ENCODE results near the gene PRSS22.

PRSS22 gene

DNA sequence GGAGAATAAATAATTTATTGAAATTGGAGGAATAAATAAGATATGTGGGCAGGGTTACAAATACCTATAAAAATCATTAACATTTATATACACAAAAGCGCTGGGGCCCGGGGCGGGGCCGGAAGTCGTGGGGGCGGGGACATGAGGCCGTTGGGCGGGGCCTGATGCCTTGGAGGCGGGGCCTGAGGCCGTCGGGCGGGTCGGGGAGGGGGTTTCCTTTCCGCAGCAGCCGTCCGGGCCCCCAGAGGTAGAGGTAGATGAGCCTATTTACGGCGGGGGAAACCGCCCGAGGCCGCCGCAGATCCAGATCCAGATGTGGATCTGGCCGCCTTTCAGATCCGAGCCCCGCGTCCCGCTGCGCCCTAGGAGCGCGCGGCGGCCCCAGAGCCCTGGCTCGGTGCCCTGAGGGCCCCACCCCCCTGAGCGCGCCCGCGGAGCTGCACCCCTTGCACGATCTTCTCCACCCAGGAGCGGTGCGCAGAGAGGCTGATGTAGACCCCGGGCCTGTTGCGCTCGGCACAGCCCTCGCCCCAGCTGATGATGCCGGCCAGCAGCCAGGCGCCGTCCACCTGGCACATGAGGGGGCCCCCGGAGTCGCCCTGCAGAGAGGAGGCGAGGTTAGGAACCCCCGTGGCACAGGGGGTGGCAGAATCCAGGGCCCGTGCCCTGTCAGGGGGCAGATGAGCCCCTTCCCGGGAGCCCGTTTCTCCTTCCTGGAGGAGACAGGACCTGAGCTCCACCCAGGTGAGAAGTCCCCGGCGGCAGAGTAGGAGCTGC lies 5.1 kb downstream of the PRSS22 start:
- no peak for DNase-seq (ENCODE audit: low spot score)

DNA sequence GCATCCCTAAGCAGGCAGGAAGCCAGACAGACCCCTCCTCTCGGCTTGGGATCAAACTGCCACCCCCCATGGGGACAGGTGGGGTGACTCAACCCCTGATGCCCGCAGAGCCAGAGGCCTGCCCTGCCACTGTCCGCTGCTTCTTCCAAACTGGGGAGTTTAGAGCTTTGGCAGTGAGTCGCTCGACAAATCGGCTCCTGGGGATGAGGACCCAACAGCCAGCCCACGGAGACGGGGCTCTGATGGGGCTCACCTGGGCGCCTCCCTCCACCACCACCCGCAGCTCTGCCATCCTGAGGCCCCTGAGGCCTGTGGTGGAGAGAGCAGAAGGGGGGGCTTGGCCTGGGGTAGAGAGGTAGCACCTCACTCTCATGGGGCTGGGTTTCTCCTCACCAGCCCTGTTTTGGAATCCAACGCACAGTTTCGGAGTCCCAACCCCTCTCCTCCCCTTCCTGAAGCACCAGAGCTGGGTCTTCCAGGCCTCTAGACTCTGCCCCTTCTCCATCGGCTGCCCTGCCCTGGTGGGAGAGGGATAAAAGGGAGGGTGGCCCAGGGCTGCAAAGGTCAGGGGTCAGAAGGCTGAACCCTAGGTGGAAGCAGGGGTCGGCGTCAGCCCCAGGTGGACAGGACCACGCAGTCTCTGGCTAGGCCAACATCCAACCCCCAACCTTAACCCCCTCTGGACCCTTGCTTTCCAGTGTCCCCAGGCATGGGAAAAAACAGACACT lies 5.8 kb downstream of the PRSS22 start:
- DNase-seq (ENCODE audit: low spot score) = no peak

DNA sequence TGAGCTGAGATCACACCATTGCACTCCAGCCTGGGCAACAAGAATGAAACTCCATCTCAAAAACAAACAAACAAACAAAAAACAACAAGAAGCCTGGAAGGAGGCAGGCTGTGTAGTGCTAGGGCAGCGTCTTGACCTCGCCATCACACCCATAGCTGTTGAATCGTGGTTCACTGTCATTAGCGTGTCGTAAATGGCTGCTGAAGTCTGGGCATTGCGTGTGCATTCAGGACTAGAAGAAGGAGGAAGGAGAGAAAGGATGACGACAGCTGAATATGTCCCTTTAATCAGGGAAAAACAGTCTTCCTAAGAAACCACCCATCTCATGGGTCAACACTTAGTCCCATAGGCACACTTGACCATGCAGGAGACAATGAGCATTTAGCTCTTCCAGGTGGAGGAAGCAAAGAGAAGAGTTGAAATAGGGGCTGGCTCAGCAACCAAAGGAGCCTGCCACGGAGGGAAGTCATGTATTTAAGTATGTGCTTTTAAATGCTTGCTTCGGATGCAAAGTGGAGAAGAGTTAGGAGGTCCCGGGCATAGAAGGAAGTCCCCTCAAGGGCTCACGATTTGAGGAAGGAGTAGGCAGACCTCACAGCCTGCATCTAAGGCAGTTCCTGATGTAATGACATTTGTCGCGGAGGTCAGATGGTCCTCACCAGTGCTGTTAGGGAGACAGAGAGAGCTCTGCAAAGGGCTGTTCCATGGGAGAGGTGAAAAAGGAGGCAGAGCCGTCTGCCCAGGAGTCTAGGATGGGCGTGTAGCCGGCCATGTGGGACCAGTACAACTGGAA lies 8.8 kb downstream of the PRSS22 start:
- no peak for DNase-seq (ENCODE audit: low spot score)

DNA sequence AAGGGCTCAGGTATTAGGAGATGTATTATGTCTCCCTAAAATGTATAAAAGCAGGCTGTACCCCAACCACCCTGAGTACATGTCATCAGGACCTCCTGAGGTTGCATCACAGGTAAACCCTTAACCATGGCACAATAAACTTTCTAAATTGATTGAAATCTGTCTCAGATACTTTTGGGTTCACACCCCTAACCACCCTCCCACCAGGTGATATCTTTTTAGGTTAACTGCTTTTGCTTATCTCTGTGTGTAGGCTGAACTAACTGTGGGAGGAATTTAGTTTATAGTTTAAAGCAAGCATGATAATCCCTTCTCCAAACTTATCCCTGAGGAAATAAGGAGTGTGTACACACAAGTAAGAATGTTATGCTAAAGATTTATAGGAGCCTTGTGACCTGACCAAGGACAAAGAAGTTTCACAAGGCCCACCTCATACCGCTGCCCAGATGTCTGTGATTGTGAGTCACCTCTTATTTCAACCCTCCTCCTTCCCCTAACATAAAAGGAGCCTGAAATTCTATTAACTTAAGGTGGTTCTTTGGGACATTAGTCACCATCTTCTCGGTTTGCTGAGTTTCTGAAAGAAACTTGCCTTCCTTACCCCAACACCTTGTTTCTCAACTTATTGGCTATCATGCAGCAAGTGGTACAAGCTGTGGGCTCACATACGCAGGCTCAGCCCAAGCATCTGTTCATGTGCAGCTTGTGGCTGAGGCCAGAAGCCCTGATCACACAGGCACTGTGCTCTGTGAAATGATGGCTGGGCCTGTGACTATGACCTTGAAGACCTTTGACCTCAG lies 11.3 kb downstream of the PRSS22 start:
- DNase-seq (ENCODE audit: low spot score) = peak; percentile 21

DNA sequence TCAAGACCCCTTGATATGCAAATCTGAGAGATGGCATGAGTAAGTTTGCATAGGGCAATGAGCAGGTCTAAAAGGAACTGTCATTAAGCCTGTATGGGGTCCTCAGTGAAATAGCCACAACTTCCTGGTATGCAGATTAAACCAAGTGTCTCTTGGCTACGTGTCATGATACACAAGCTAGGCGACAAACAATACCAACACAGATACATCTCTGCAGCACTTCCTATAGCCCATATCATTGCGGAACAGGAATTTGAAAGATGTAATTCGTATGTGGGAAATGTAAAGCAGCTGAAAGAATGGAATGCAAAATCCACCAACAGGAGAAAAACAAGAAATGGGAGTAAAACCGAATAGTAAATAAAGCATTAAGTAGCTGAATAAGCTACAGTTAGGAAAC lies 12.9 kb downstream of the PRSS22 start:
- no peak for DNase-seq (ENCODE audit: low spot score)

DNA sequence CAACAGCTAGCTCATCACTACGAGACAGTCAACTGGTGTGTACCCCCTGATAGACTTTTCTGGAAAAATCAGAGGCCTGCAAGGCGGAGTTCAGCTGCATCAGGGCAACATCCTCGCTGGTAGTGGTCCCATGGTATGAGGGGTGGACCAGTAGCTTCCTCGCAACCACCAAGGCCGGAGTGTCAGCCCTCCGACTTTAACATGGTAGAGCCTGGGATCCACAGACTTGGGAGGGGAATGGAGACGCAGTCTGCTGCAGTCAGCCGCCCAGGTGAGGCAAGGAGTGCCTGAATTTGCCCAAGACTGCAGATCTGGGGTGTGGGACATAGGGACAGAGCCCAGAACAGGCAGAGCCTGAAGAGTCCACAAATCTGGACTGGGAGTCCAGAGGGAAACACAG lies 14.4 kb downstream of the PRSS22 start:
- DNase-seq (ENCODE audit: low spot score) = no peak

DNA sequence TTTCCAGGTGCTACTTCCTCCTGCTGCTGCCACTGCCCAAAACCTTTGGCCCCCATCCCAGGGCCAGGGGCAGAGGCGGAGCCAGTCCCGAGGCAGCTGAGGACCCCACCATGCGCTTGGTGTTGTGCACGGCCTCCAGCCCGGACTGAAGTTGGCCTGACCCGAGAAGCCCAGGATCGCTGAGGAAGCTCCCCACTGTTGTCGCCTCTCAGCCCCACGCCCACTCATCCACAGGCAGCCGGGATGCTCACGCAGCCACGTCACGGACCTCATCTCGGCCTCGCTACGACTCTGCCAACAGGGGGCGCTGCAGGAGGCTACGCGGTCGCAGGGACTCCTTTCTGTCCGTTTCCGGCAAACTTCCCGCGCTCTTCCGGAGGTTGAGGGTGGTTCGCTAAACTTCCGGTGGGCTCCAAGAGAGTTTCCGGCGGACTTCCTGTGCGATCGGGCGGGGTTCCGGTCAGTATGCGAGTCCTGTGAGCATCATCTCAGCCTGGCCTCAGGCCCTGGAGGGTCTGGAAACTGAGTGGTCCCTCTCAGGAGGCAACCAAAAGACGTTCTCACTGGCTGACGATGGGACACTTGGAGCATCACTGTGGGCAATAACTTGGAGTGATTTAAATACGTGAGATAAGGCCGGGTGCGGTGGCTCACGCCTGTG lies 15.5 kb downstream of the PRSS22 start:
- no peak for DNase-seq (ENCODE audit: low spot score)

DNA sequence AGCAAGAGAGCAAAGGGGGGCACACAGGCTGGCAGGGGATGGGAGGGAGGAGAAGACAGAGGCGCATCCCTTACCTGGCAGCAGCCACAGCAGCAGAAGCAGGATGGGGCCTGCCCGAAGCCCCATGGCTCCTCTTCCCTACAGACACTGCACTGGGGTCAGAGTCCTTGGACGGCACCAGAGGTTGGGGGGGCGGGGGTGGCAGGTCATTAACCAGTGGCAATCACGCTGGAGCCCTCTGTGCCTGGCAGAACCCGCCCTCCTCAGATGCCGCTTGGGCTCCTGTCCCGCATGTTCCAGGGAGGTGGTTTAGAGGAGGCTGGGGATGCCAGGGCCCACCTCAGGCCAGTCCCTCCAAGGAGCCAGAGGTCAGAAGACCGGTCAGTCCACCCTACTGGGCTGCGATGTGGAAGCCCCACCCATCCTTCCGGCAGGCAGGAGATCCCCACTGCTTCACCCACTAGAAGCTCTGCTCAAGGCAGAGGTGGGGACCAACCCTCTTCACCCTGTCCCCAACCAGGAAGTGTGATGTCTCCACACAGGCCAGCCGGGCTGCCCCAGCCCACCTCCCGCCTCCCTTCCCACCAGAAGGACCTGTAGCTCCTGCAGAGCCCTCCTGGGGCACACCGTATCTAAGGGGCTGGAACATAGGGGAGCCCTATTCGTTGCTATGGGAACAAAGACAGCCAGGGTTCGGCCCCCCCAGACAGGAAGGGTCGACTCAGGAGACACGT lies 16.2 kb downstream of the PRSS22 start:
- DNase-seq (ENCODE audit: low spot score) = no peak

DNA sequence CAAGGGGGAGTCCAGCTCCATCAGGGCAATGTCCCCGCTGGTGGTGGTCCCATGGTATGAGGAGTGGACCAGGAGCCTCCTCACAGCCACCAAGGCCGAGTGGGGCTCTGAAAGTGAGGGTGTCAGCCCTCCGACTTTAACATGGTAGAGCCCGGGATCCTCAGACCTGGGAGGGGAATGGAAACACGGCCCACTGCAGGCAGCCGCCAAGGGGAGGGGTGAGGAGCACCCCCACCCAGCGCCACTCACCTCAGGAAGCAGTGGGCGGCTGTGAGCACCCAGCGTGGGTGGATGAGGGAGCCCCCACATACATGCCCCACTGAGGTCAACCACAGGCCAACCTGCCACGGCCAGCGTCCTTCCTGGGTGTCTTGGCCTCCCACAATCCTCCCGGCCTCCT lies 17.1 kb downstream of the PRSS22 start:
- no peak for DNase-seq (ENCODE audit: low spot score)

DNA sequence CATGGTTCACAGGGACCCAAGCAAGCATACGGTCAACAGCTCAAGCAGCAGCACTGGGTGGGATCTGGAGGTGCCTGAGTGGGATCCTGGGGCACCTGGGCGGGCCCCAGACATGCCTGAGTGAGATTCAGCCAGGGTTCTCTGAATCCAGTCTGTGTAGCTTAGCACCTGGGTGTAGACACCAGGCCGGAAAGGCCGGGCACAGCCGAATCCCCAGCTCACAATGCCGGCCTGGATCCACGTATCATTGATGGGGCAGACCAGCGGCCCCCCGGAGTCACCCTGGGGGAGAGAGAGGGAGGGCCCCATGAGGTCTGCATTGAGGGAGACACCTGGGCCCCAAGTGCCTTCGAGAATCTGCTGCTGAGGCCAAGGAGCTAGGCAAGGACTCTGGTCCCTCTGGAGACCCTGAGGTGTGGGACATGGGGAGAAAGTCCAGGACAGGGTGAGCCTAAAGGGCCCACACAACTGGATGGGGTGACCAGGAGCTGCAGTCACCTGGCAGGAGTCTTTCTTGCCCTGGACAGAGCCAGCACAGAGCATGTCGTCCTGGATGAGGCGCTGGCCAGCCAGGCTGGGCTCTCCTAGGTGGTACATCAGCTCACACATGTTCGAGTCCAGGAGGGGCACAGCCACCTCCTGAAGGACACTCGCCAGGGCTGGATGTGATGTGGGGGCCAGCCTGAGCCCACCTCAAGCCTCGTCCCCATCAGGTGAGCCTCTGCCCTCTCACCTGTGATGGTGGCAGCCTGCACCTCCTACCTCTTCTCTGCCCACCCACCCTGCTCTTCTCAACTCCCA lies 18.1 kb downstream of the PRSS22 start:
- DNase-seq (ENCODE audit: low spot score) = no peak

DNA sequence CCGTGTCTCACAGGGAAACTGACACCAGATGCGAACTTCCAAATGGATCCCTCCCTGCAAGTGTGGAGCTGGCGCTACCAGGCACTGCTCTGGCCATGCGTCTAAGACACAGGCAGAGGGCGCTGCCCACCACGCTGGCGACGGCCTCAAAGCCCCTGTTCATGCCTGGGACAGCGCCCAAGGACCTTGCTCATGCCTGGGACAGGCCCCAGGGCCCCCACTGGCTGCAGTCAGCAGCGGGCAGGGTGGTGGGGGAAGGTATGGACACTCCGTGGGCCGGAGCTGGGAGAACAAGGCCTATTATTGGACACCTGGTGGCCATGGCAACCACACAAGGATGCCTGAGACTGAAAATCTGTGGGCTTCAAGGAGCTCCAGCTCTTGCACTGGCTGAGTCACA lies 19.0 kb downstream of the PRSS22 start:
- peak; percentile 70 for DNase-seq (ENCODE audit: low spot score)

DNA sequence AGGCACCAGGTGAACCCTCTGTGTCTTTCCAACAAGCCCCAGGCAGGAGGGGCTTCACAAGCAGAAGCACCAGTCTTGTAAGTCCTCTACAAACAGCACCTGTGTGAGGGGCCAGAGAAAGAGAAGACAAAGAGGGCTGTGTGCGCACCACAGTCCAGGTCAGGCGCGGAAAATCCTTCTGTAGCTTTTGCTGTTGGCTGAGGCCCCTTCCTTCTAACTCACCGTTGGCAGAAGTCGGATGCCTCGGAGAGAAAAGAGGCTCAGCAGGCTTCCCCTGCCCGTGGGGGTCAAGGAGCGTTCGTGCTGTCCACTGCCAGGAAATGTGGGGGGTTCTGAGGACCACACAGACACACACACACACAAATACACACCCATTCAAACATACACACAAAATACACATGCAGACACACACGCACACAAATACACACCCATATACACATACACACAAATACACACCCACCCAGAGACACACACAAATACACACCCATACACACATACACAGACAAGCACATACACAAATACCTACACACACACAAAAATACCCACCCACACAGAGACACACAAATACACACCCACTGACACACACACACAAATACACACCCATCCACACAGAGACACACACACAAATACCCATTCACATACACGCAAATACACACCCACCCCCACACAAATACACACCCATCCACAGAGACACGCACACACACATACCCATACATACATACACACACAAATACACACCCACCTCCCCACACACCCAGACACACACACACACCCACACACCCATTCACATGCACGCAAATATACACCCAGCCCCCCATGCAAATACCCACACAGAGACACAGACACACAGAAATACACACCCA lies 21.1 kb downstream of the PRSS22 start:
- DNase-seq (ENCODE audit: low spot score) = no peak

DNA sequence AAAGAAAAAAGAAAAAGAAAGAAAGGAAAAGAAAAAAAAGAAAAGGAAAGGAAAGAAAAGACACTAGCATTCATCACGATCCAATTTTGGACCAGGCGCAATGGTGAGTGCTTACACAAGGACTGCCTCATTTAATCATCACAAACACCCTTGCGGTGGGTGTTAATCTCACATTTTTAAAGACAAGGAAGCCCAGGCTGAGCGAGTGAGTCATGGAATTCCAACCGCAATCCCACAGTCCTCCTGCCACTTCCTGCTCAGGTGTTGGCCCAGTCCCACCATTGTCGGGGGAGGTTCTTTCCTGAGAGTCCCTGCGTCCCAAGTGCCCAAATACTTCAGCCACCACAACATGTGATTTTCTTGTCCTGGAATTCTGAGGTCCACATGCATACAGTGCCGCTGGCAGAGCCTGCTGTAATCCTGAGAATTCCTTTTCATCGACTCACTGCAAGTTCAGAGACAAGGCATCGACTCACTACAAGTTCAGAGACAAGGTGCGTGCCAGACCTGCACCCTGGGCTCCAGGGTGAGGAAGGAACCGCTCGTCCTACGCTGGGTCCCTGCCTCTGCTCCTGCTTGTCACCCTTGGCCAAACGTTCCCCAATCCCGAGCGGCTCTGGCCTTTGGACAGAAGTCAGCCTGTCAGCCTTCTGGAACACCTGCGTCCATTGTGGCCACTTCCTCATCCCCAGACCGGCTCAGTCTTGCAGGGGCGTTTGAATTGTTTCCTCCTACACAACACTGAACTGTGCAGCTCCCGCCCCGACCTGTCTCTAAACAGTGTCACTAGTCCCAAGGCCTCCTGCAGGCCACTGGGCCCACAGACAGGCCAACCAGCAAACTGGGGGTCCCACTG lies 22.1 kb downstream of the PRSS22 start:
- DNase-seq (ENCODE audit: low spot score) = peak; percentile 95

DNA sequence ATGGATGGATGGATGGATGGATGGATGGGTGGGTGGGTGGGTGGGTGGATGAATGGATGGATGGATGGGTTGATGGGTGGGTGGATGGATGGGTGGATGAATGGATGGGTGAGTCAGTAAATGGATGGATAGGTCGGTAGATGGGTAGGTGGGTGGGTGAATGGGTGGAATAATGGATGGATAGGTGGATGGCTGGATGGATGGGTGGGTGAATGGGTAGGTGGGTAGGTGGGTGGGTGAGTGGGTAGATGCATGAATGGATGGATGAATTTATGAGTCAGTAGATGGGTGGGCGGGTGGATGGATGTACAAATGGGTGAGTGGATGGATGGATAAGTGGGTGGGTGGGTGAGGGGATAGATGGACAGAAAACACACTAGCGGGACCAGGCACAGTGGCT lies 23.0 kb downstream of the PRSS22 start:
- no peak for DNase-seq (ENCODE audit: low spot score)

DNA sequence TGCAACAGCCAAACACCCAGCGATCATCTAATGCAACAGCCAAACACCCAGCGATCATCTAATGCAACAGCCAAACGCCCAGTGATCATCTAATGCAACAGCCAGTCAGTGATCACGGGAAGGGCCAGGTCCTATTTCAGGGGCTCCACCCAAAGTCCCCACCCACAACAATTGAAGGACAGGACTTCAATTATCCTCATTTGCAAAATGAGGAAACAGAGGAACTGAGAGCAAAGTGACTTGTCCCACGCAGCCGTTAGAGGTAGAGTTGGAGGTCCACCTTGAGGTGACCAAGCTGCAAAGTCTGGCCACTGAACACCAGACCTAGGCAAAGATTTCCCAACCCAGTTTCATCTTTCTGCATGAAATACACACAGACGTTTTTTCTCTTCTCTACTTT lies 24.2 kb downstream of the PRSS22 start:
- no peak for DNase-seq (ENCODE audit: low spot score)

DNA sequence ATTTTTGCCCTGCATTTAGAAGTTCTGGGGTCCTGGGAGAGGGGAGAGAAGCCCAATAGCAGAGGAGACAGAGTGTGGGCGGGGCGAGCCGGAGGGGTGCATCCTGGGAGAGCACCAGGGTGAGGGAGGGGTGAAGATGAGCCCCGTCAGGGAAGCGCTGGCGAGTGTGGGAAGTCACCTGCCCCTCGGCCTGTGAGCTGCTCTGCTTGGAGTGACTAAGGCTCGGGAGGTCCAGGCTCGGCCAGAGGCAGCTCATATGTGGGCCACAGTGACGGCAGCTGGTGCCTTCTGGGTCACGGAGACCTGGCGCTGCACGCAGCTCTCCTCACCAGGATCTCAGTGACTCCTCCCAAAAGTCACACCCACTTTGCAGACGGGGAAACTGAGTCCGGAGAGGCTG lies 26.8 kb downstream of the PRSS22 start:
- DNase-seq (ENCODE audit: low spot score) = no peak

DNA sequence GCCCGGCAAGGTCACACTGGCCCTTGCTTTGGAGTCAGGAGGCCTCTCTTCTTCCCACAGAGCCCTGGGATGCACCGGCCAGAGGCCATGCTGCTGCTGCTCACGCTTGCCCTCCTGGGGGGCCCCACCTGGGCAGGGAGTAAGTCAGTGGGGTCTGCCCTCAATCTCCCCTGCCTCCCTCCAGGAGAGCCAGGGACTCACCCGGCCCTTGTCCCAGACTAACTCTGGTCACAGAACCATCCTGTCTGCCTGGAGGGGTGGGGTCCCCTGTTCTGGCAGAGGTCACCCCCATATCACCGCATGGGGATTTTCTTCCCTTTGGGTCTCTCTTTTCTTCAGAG lies 27.6 kb downstream of the PRSS22 start:
- no peak for DNase-seq (ENCODE audit: low spot score)

All from RKO (cell line).